Activated B cell treated with CpG ODN at 0.5 μM for 24 hours (primary cell): ENCODE data around the gene PINLYP. TPM values are rescaled to one million over a fixed set of nuclear protein-coding genes. Genes with fewer than 3 reads are reported as not detected.

Experiments
- ATAC-seq: fragments of 200-7000 bp; cut with Tn5 transposase; one replicate; pipeline ENCODE4 v1.10.0; 2021; ENCODE audit warnings: low read depth, mild to moderate bottlenecking, moderate library complexity
- CTCF ChIA-PET: fragments of 350-600 bp; sonication (Branson Sonifier 250); formaldehyde crosslinking; loops from one replicate; lab custom pipeline; 2021; ENCODE audit warnings: antibody characterized with exemption; lab: Charles Lee
- POLR2A ChIA-PET: fragments of 350-600 bp; sonication (Branson Sonifier 250); formaldehyde crosslinking; loops from one replicate; lab custom pipeline; 2021; ENCODE audit warnings: antibody characterized with exemption; lab: Charles Lee
- DNase-seq: peaks from one replicate; pipeline ENCODE4 v3.0.0; 2022
- H3K27ac Mint-ChIP-seq: one replicate; pipeline ENCODE4 v1.8.0; 2020; ENCODE audit warnings: mixed read lengths
- H3K27me3 Mint-ChIP-seq: one replicate; pipeline ENCODE4 v1.8.0; 2021; ENCODE audit warnings: mixed read lengths
- H3K36me3 Mint-ChIP-seq: one replicate; pipeline ENCODE4 v1.8.0; 2021; ENCODE audit warnings: low read depth, mixed read lengths
- H3K4me1 Mint-ChIP-seq: one replicate; pipeline ENCODE4 v1.8.0; 2021; ENCODE audit warnings: mixed read lengths
- H3K4me3 Mint-ChIP-seq: one replicate; pipeline ENCODE4 v1.8.0; 2020; ENCODE audit warnings: mild to moderate bottlenecking, mixed read lengths
- H3K9me3 Mint-ChIP-seq: one replicate; pipeline ENCODE4 v1.8.0; 2020; ENCODE audit warnings: mixed read lengths
- intact Hi-C: fragments of 100-400 bp; cut with micrococcal nuclease; formaldehyde crosslinking; loops from one replicate; pipeline ENCODE4 v1.15.1; 2024
- total RNA-seq: library from RNA; stranded (reverse); gene quantifications from 2 replicates; pipeline ENCODE4 v1.2.3, GENCODE V29; 2022
- TF ChIP-seq, protein P1 (sequence below): fragments of 200-600 bp; IDR thresholded peaks from one replicate; pipeline ENCODE4 v1.8.0; 2022; ENCODE audit warnings: antibody characterized with exemption, mild to moderate bottlenecking

PINLYP gene
- total RNA-seq, 1 donor from 2014 or later = 2.1 TPM

DNA sequence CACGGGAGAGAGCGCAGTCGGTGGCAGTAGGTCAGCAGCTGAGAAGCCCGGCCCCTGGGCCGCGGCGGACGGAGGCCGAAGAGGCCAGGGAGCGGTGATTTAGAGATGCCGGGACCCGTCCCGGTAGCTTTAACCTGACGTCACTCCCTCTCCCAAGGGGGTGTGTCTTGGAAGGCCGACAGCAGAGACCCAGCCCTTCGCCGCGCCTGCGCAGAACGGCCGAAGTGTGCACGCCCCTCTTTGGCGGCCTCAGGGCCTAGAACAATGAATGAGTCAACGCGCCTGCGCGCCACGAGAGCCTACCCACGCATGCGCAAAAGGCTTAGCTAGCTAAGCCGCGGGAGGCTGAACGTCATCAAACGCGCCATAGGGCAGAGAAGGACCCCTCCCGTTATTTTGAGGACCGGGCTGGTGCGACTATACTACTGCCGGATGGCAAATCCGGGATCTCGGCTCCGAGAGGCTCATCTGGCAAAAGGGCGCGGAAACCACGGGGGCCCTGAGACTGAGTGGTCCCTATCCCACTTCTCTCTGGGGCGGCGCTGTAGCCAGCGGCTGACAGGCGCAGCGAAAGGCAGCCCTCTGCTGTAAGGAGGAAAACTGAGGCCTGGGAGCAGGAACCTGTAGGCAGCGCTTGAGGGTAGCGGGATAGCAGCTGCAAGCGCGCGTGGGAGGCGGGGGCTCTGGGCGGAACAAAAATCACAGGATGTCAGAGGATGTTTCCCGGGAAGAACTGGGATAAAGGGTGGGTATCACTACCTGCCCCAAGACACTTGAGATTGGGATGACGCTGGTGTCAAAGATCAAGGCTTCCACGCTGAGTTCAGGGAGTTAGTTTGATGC lies 20.6 kb downstream of the PINLYP start, which contains the start of the genes IRGQ and ZNF576:
TSS of gene IRGQ (minus strand) at position 136 of the 843 bp plus-strand sequence. CDS start 796 bp downstream, outside the sequence.
TSS of gene ZNF576 (plus strand) at position 597 of the 843 bp plus-strand sequence. CDS start 514 bp downstream, outside the sequence.
- ATAC-seq (peak; percentile 83), DNase-seq (peak; percentile 99)
- H3K36me3 Mint-ChIP-seq = peaks cover 48% of the 10 kb centered on the region
- TF ChIP-seq, protein P1, sequence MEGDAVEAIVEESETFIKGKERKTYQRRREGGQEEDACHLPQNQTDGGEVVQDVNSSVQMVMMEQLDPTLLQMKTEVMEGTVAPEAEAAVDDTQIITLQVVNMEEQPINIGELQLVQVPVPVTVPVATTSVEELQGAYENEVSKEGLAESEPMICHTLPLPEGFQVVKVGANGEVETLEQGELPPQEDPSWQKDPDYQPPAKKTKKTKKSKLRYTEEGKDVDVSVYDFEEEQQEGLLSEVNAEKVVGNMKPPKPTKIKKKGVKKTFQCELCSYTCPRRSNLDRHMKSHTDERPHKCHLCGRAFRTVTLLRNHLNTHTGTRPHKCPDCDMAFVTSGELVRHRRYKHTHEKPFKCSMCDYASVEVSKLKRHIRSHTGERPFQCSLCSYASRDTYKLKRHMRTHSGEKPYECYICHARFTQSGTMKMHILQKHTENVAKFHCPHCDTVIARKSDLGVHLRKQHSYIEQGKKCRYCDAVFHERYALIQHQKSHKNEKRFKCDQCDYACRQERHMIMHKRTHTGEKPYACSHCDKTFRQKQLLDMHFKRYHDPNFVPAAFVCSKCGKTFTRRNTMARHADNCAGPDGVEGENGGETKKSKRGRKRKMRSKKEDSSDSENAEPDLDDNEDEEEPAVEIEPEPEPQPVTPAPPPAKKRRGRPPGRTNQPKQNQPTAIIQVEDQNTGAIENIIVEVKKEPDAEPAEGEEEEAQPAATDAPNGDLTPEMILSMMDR = no peak
- no peaks in the 10 kb centered on the region for H3K9me3 Mint-ChIP-seq
- H3K4me1 Mint-ChIP-seq = peaks cover 42% of the 10 kb centered on the region
- peak within 1 kb of the TSS; percentile 98 for H3K27ac Mint-ChIP-seq
- H3K4me3 Mint-ChIP-seq = peak within 1 kb of the TSS; percentile 98
- no peaks in the 10 kb centered on the region for H3K27me3 Mint-ChIP-seq
- intact Hi-C loops = loop anchor here (1.0 to 10.0 kb wide), 9 partner anchors 21 to 189 kb away; partner anchors contain the start of genes CADM4, KCNN4, PINLYP and XRCC1
- ChIA-PET POLR2A (interaction anchor here (0.6 to 3.4 kb wide), 18 partner anchors 12 to 189 kb away, joined by 3 to 28 read pairs (median 4); partner anchors contain the start of genes KCNN4, PINLYP, SMG9 and XRCC1), CTCF (interaction anchor here (0.6 to 5.4 kb wide), 6 partner anchors 21 to 149 kb away, joined by 3 to 92 read pairs (median 16); partner anchors contain the start of genes PINLYP, XRCC1 and ZNF575)

DNA sequence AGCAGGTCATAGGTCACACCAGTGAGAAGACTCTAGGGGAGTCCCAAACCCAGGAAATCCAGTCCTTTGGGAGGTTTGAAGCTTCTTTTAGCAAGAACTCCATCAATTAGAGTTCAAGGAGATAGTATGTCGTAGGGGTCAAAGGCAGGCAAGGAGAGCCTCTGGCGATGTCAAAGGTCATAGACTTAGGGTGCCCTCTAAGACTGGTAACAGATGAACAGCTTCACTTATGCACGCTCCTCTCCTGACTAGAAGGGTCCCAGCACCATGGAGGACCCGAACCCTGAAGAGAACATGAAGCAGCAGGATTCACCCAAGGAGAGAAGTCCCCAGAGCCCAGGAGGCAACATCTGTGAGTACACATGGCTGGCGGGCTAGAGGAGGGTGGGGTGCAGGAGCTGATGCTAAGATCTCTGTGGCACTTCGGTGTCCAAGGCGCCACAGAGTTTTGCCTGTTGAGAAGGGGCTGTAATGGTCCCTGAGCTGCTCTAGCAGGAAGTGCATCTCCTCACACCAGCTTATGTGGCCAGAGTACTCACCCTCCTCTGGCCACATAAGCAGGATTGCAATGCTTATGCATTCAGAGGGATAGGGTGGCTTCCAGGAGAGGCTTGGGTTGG lies 21.4 kb downstream of the PINLYP start:
- DNase-seq = no peak
- no peak for ATAC-seq
- H3K27ac Mint-ChIP-seq = peak overlapping the region; percentile 98
- peaks cover 53% of the 10 kb centered on the region for H3K36me3 Mint-ChIP-seq
- no peaks in the 10 kb centered on the region for H3K9me3 Mint-ChIP-seq
- ChIA-PET POLR2A (interaction anchor here (0.9 to 3.4 kb wide), 7 partner anchors 22 to 157 kb away, joined by 3 to 28 read pairs (median 7); partner anchors contain the start of genes PINLYP, SMG9, XRCC1 and ZNF428), CTCF (interaction anchor here (2.0 to 5.4 kb wide), 4 partner anchors 22 to 150 kb away, joined by 8 to 92 read pairs (median 34); partner anchors contain the start of genes PINLYP, XRCC1 and ZNF575)
- no peaks in the 10 kb centered on the region for H3K27me3 Mint-ChIP-seq
- peak overlapping the region; percentile 98 for H3K4me3 Mint-ChIP-seq
- intact Hi-C loops = loop anchor here (1.0 to 10.0 kb wide), 8 partner anchors 22 to 188 kb away; partner anchors contain the start of genes CADM4, KCNN4, PINLYP and XRCC1
- peaks cover 42% of the 10 kb centered on the region for H3K4me1 Mint-ChIP-seq
- TF ChIP-seq, protein P1 = no peak

DNA sequence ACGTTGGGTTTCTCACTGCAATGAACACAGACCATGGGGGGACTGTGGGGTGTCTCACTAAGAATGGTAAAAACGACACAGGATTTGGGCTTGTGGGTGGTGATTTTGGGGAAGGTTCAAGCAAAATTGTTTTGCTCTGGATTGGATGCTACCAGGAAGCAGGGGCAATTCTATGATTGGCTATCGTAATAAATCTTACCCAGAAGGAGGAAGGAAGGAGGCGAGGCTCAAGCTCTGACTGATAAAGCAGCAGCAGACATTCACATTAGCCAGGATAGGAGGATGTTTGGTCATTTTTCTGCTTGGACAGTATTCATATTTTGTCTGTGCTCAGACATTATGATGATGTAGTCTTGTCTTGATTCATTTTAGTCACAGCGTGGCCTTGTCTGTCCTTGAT lies 22.3 kb downstream of the PINLYP start:
- Mint-ChIP-seq H3K4me1 (peaks cover 42% of the 10 kb centered on the region), H3K27ac (peak overlapping the region; percentile 98), H3K27me3 (no peaks in the 10 kb centered on the region), H3K36me3 (peaks cover 54% of the 10 kb centered on the region), H3K4me3 (peak overlapping the region; percentile 98), H3K9me3 (no peaks in the 10 kb centered on the region)
- ChIA-PET POLR2A (interaction anchor here (2.6 kb wide), 1 partner anchor 156 kb away, joined by 12 read pairs; the partner anchor contains the start of gene SMG9), CTCF (interaction anchor here (0.7 to 5.4 kb wide), 2 partner anchors 41 to 148 kb away, joined by 4 to 92 read pairs; no protein-coding TSS in a partner anchor)
- TF ChIP-seq, protein P1 = no peak
- ATAC-seq (no peak), DNase-seq (no peak)
- intact Hi-C loops = loop anchor here (5.0 to 10.0 kb wide), 2 partner anchors 39 to 187 kb away; partner anchors contain the start of genes CADM4 and KCNN4

DNA sequence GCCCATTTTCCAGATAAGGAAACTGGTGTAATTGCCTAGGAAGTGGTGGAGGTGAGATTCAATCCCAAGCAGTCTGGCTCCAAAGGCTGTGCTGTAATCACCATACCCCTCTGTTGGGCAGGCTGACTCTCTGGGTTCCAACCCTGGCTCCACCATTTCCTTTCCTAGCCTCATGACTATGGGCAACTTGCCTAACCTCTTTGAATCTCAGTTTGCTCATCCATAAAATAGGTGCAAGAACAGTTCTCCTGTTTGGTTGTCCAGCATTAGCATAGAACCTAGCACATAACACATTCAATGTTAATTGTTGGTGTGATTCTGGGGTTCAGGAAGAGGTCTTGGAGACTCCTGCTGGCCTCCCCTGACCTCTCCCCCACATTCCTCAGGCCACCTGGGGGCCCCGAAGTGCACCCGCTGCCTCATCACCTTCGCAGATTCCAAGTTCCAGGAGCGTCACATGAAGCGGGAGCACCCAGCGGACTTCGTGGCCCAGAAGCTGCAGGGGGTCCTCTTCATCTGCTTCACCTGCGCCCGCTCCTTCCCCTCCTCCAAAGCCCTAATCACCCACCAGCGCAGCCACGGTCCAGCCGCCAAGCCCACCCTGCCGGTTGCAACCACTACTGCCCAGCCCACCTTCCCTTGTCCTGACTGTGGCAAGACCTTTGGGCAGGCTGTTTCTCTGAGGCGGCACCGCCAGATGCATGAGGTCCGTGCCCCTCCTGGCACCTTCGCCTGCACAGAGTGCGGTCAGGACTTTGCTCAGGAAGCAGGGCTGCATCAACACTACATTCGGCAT lies 23.0 kb downstream of the PINLYP start:
- POLR2A ChIA-PET = no interaction called here

More for the DNA sequence above, 23.0 kb downstream of the PINLYP start:
- Mint-ChIP-seq H3K27ac (no peak overlapping the region), H3K4me3 (no peak overlapping the region), H3K36me3 (peaks cover 49% of the 10 kb centered on the region), H3K27me3 (no peaks in the 10 kb centered on the region), H3K4me1 (peaks cover 39% of the 10 kb centered on the region), H3K9me3 (no peaks in the 10 kb centered on the region)
- ATAC-seq (no peak), DNase-seq (no peak)
- intact Hi-C loops = loop anchor here (5.0 to 10.0 kb wide), 2 partner anchors 39 to 186 kb away; partner anchors contain the start of genes CADM4 and KCNN4
- CTCF ChIA-PET = no interaction called here
- TF ChIP-seq, protein P1 = no peak
